ENCODE results near the gene CALU.

DNA sequence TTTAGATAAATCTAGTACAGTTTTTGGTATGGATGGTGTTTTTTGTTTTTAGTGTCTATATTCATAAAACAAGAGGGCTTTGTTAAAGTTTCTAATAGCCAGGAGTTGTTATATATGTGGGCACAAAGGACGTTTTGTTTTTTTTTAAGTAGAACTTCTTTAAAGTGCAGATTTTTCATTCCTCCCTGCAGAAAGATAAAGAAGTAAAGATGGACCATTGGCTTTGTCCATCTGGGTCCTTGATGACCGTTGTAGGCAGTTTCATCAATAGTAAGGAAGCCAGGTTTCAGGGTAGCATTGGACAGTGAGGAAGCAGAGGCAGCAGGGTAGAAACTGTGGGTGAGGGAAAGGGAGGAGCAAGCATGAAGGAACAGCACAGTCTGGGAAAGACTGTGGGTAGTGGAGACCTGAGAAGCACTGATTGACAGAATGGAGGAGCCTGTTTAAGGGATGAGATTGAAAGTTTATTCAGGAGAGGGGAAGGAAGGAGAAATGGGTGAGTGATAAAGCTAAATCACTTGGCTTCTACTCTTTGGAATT lies 5.3 kb downstream of the CALU start:
- TF ChIP-seq, protein P1, sequence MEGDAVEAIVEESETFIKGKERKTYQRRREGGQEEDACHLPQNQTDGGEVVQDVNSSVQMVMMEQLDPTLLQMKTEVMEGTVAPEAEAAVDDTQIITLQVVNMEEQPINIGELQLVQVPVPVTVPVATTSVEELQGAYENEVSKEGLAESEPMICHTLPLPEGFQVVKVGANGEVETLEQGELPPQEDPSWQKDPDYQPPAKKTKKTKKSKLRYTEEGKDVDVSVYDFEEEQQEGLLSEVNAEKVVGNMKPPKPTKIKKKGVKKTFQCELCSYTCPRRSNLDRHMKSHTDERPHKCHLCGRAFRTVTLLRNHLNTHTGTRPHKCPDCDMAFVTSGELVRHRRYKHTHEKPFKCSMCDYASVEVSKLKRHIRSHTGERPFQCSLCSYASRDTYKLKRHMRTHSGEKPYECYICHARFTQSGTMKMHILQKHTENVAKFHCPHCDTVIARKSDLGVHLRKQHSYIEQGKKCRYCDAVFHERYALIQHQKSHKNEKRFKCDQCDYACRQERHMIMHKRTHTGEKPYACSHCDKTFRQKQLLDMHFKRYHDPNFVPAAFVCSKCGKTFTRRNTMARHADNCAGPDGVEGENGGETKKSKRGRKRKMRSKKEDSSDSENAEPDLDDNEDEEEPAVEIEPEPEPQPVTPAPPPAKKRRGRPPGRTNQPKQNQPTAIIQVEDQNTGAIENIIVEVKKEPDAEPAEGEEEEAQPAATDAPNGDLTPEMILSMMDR (IDR thresholded peaks at IDR 0.05) = no peak
- TF ChIP-seq POLR2AphosphoS5 (IDR thresholded peaks at IDR 0.05) (no peak), POLR2A (IDR thresholded peaks at IDR 0.05) (no peak)
